Measurements from ENCODE around the gene ATF2. TPM values are rescaled to one million over a fixed set of nuclear protein-coding genes. Genes with fewer than 3 reads are reported as not detected.

ATF2 gene
- total and polyA plus RNA-seq, 9 of the 15 experiments (the other 6 are each of a cell fraction or from before 2014, with no cell fraction given): 24.2 to 111 (median 45.9) TPM

- Histone ChIP-seq H3K27me3 (ENCODE audit: control insufficient read depth in 2 of 2, insufficient read depth in 2 of 2, low read length in 2 of 2) (no peaks in the 10 kb centered on the region), H3K79me2 (ENCODE audit: control insufficient read depth, insufficient read depth, low read length) (no peaks in the 10 kb centered on the region), H3K36me3 (ENCODE audit: control insufficient read depth, insufficient read depth, low read length) (no peaks in the 10 kb centered on the region), H3K4me1 (replicated peaks in 1 of 2; ENCODE audit: control insufficient read depth in 2 of 2, insufficient read depth in 2 of 2, low read length in 2 of 2) (no peaks in the 10 kb centered on the region), H3K9ac (ENCODE audit: insufficient read depth in 1 of 2, low read depth in 2 of 2, low read length in 2 of 2) (no peak overlapping the region), H3K4me2 (ENCODE audit: insufficient read depth, low read length) (no peak overlapping the region), H2AFZ (ENCODE audit: low read depth, low read length) (no peak overlapping the region), H3K9me3 (replicated peaks; ENCODE audit: control insufficient read depth, insufficient read depth, low read depth, low read length) (no peaks in the 10 kb centered on the region), H3K27ac (ENCODE audit: extremely low read depth, low read depth, low read length) (no peak overlapping the region), H3K4me3 (no peak overlapping the region), H3K9me1 (ENCODE audit: control insufficient read depth, insufficient read depth, low read length) (no peaks in the 10 kb centered on the region), H4K20me1 (replicated peaks; ENCODE audit: control insufficient read depth, insufficient read depth, low read length) (no peaks in the 10 kb centered on the region)
- in situ Hi-C loops (cut with MboI) (loop anchor here (10.0 to 25.0 kb wide), 2 partner anchors 235 to 1038 kb away; partner anchors contain the start of genes EVX2, HOXD12 and HOXD13), intact Hi-C loops (cut with micrococcal nuclease) (no loop called here)
- no peak for FAIRE-seq
- TF ChIP-seq, protein P1, sequence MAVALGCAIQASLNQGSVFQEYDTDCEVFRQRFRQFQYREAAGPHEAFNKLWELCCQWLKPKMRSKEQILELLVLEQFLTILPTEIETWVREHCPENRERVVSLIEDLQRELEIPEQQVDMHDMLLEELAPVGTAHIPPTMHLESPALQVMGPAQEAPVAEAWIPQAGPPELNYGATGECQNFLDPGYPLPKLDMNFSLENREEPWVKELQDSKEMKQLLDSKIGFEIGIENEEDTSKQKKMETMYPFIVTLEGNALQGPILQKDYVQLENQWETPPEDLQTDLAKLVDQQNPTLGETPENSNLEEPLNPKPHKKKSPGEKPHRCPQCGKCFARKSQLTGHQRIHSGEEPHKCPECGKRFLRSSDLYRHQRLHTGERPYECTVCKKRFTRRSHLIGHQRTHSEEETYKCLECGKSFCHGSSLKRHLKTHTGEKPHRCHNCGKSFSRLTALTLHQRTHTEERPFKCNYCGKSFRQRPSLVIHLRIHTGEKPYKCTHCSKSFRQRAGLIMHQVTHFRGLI (CRISPR knock-in tag; IDR thresholded peaks at IDR 0.05): no peak
- TF ChIP-seq, protein P2, sequence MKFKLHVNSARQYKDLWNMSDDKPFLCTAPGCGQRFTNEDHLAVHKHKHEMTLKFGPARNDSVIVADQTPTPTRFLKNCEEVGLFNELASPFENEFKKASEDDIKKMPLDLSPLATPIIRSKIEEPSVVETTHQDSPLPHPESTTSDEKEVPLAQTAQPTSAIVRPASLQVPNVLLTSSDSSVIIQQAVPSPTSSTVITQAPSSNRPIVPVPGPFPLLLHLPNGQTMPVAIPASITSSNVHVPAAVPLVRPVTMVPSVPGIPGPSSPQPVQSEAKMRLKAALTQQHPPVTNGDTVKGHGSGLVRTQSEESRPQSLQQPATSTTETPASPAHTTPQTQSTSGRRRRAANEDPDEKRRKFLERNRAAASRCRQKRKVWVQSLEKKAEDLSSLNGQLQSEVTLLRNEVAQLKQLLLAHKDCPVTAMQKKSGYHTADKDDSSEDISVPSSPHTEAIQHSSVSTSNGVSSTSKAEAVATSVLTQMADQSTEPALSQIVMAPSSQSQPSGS (CRISPR knock-in tag; IDR thresholded peaks at IDR 0.05): no peak
- no peak for TF ChIP-seq ZFP91 (CRISPR knock-in tag; IDR thresholded peaks at IDR 0.05)
- TF ChIP-seq STAT5B (CRISPR knock-in tag; IDR thresholded peaks at IDR 0.05): no peak
- no peak for TF ChIP-seq ZNF644 (tag; IDR thresholded peaks at IDR 0.05; ENCODE audit: low read depth)
- TF ChIP-seq ZNF699 (CRISPR knock-in tag; IDR thresholded peaks at IDR 0.05; ENCODE audit: insufficient replicate concordance): no peak
- ChIA-PET POLR2A (interaction anchor here (0.9 to 1.8 kb wide), 2 partner anchors 11 to 13 kb away, joined by 4 to 5 read pairs; no protein-coding TSS in a partner anchor), CTCF (ENCODE audit: low intra/inter-chr PET ratio) (no interaction called here)
- no peak for ATAC-seq
- DNase-seq (ENCODE audit: extremely low read depth in 1 of 4, low spot score in 3 of 4): no peak
- BruUV-seq (replicated peaks): no TSS peak
These were observed 118.3 kb downstream of the ATF2 start for GRCh38 chr2:175049661-175050060.
